GM18867 (cell line): ENCODE results near the gene APOL1.

Experiments
- ATAC-seq: cut with Tn5 transposase; IDR thresholded peaks from one replicate; pipeline ENCODE4 v1.9.1; 2021; ENCODE audit warnings: mild to moderate bottlenecking, moderate library complexity; ENCODE audit not compliant: unreplicated experiment

The APOL1 gene

DNA sequence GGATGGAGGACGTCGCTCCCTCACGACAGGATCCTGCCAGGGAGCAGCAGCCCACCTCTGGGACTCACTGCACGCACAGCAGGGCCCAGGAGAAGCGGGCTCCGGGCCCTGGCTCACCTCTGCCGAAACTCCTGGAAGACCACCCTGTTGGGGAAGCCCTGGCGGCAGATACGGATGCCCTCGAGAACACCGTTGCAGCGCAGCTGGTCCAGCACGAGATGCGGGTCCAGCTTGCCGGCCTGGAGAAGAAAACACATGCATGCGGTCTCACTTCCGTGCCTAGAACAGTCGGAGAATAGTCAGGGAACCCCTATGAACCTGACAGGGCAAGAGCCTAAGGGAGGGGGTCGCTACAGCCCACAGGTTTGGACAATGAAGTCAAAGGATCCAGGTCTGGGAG is 52.9 kb downstream of the APOL1 start:
- ATAC-seq = no peak

DNA sequence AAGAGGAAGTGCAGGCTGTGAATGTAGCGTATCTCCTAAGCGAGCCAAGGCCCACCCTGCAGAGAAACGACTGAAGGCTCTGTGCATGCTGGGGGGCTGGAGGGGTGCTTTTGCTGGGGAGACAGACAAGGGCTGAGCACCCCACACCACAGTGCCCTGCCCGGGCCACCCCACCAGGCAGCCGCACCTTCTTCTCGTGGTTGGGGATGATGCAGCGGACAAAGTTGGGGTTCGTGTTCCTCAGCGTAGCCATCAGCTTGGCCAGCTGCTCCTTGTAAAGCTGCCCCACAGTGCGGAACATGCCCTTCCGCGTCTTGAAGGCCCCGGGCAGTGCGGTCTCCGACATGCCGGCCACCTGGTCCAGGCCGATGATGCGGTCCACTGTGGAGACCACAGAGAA is 53.3 kb downstream of the APOL1 start:
- ATAC-seq = no peak

DNA sequence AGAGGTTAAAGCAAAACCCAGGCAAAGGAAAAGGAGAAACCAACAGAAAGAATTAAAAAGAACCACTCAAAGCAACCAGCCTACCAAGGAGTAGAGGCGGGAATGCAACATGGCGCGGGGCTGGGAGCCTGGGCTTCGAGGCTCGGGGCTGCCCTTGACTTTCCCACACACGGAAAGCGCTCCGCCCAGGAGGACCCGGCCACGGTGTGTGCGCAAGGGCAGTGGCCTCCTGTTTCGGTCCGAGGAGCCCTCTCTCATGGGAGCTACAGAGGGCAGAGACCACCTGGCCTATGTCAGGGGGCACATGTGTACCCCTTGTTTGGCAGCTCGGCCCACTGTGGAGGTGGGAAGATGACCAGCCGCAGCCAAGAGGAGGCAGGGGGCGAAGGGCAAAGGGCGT is 55.9 kb downstream of the APOL1 start:
- ATAC-seq = no peak

DNA sequence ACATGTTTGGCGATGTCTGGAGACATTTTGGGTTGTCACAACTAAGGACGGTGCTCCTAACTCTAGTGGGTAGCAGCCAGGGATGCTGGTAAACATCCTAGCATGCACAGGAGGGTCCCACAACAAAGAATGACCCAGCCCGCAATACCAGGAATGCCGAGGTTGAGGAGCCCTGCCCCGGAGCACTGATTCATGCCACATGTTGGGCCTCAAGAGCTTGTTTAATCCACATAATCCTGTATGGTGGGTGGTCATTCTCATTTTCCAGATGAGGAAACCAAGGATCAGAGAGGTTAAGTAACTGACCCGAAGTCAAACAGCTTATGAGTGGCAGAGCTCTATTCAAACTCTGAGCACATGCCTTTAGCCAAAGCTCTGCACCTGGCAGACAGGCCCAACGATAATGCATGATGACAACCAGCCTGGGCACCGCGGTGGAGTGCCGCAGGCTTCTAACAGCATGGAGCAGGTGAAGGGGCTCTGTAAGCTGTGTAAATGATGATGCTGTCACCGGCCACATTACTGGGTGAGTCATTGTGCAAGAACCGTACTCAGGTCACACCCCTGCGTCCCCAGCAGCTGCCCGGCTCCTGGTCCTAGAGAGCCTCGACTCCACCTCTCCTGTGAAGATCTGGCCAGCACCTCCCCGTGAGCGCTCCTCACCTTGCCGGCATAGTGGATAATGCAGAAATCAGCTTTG is 58.6 kb downstream of the APOL1 start:
- no peak for ATAC-seq

DNA sequence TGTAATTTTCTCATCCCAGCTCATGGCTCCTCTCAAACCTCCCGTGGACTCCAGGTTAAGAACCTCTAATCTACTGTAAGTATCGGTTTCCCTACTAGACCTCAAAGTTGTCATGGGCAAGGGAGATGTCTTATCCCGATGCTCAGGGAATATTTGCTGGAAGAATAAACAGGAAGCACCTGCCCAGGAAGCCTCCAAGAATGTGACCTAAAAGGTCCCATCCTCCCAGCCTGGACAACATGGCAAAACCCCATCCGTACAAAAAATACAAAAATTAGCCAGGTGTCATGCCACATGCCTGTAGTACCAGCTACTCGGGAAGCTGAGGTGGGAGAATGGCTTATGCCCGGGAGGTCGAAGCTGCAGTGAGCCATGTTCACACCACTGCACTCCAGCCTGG is 62.4 kb downstream of the APOL1 start:
- ATAC-seq = no peak

DNA sequence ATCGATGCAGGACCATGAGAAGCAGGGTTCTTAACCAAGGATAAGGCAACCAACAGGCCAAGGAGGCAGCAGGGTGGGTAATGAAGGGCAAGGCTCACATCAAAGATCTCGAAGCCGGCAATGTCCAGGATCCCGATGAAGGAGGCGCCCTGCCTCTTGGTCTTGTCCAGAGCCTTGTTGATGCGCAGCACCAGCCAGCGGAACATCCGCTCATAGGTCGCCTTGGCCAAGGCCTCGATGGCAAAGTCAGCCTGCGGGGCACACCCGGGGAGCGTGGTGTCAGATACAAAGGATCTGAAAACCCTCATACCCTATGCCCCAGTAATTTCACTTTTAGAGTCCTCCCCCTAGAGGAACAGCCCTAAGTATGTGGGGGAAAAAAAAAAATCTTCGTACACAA is 63.5 kb downstream of the APOL1 start:
- no peak for ATAC-seq
